Astrocyte (in vitro differentiated cells and primary cell): ENCODE measurements around the gene KSR2. TPM values are rescaled to one million over a fixed set of nuclear protein-coding genes. Genes with fewer than 3 reads are reported as not detected.

ENCODE experiments used
- DNase-seq: peaks from one replicate; pipeline ENCODE4 v3.0.0-alpha.2; 2010; ENCODE audit warnings: low read depth
- FAIRE-seq: peaks from 2 replicates; lab custom pipeline; 2011; peaks lifted over from hg19 to GRCh38; lab: Jason Lieb, UNC
- H2AFZ ChIP-seq: 2 replicates; pipeline ENCODE4 v1.6.0; 2012; ENCODE audit warnings: low read depth, low read length, inconsistent platforms
- H3K27ac ChIP-seq: 2 replicates; pipeline ENCODE4 v1.5.1; 2011; ENCODE audit warnings: low read depth, low read length, inconsistent platforms
- H3K27me3 ChIP-seq: 2 replicates; pipeline ENCODE4 v1.6.0; 2011; ENCODE audit warnings: low read length, inconsistent platforms; ENCODE audit not compliant: insufficient read depth
- H3K36me3 ChIP-seq: 2 replicates; pipeline ENCODE4 v1.5.1; 2011; ENCODE audit warnings: low read length, inconsistent platforms; ENCODE audit not compliant: insufficient read depth
- H3K4me1 ChIP-seq: 2 replicates; pipeline ENCODE4 v1.5.1; 2011; ENCODE audit warnings: low read length, inconsistent platforms; ENCODE audit not compliant: insufficient read depth
- H3K4me2 ChIP-seq: 2 replicates; pipeline ENCODE4 v1.6.0; 2012; ENCODE audit warnings: low read length, inconsistent platforms
- H3K4me3 ChIP-seq: 2 replicates; pipeline ENCODE4 v1.5.1; 2011; ENCODE audit warnings: low read depth, mild to moderate bottlenecking, low read length, inconsistent platforms; ENCODE audit not compliant: insufficient read depth
- H3K79me2 ChIP-seq: 2 replicates; pipeline ENCODE4 v1.6.0; 2012; ENCODE audit warnings: mild to moderate bottlenecking, low read length, inconsistent platforms; ENCODE audit not compliant: insufficient read depth
- H3K9ac ChIP-seq: 2 replicates; pipeline ENCODE4 v1.6.0; 2012; ENCODE audit warnings: mild to moderate bottlenecking, low read length, inconsistent platforms
- H3K9me3 ChIP-seq: 2 replicates; pipeline ENCODE4 v1.5.1; 2012; ENCODE audit warnings: low read depth, mild to moderate bottlenecking, low read length, inconsistent platforms; ENCODE audit not compliant: insufficient read depth
- H4K20me1 ChIP-seq: 2 replicates; pipeline ENCODE4 v1.6.0; 2012; ENCODE audit warnings: low read length, inconsistent platforms; ENCODE audit not compliant: insufficient read depth
- H3K27ac Mint-ChIP-seq: one replicate; pipeline ENCODE4 v1.8.0; 2021; ENCODE audit warnings: mild to moderate bottlenecking, mixed read lengths; ENCODE audit not compliant: unreplicated experiment
- H3K27me3 Mint-ChIP-seq: one replicate; pipeline ENCODE4 v1.8.0; 2021; ENCODE audit warnings: low read depth, mixed read lengths; ENCODE audit not compliant: unreplicated experiment
- H3K36me3 Mint-ChIP-seq: one replicate; pipeline ENCODE4 v1.8.0; 2021; ENCODE audit warnings: low read depth, mixed read lengths; ENCODE audit not compliant: unreplicated experiment
- H3K4me1 Mint-ChIP-seq: one replicate; pipeline ENCODE4 v1.8.0; 2021; ENCODE audit warnings: low read depth, mixed read lengths; ENCODE audit not compliant: unreplicated experiment
- H3K4me3 Mint-ChIP-seq: one replicate; pipeline ENCODE4 v1.8.0; 2021; ENCODE audit warnings: mild to moderate bottlenecking, moderate library complexity, mixed read lengths; ENCODE audit not compliant: unreplicated experiment
- H3K9me3 Mint-ChIP-seq: one replicate; pipeline ENCODE4 v1.8.0; 2021; ENCODE audit warnings: mild to moderate bottlenecking, mixed read lengths; ENCODE audit not compliant: unreplicated experiment
- EZH2 ChIP-seq: IDR thresholded peaks from 2 replicates; pipeline ENCODE4 v1.6.1; 2012; ENCODE audit warnings: mild to moderate bottlenecking, low read length, inconsistent platforms; ENCODE audit not compliant: insufficient read depth
- total RNA-seq: library from RNA; stranded (reverse); gene quantifications from 2 replicates; pipeline ENCODE4 v1.2.1, GENCODE V29; 2021
- TF ChIP-seq, protein P1 (sequence below): IDR thresholded peaks from 2 replicates; pipeline ENCODE4 v1.5.1; 2011; ENCODE audit warnings: low read depth, mild to moderate bottlenecking, inconsistent platforms, low read length, moderate library complexity; ENCODE audit not compliant: insufficient read depth

KSR2 gene
- total RNA-seq, 1 donor from 2014 or later: 0.98 TPM

DNA sequence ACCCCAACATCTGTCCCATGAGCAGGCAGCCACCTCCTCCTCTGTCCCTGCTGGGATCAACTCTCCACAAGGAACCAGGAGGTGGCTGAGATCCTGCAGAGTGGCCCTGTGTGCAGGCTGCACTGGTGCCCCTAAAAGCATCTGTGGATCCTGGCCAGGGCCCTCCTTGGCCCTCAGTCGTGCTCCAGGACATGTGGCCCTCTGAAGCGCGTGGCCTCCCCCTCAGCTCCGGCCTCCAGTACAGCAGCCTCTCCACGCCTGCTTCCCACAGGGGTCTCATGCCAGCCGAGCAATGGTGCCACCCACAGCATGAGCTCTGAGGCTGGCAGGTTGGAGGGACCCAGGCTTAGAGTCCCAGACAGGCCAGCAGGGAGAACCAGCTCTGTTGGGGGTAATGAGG, 530.0 kb downstream of the KSR2 start:
- Mint-ChIP-seq H3K27ac (no peak overlapping the region), H3K4me1 (no peaks in the 10 kb centered on the region), H3K27me3 (peaks cover 20% of the 10 kb centered on the region), H3K36me3 (no peaks in the 10 kb centered on the region), H3K9me3 (no peaks in the 10 kb centered on the region), H3K4me3 (no peak overlapping the region)
- DNase-seq (no peak), FAIRE-seq (no peak)
- H3K79me2 ChIP-seq: no peaks in the 10 kb centered on the region
- H3K36me3 ChIP-seq: no peaks in the 10 kb centered on the region
- H3K27me3 ChIP-seq: no peaks in the 10 kb centered on the region
- TF ChIP-seq, protein P1, sequence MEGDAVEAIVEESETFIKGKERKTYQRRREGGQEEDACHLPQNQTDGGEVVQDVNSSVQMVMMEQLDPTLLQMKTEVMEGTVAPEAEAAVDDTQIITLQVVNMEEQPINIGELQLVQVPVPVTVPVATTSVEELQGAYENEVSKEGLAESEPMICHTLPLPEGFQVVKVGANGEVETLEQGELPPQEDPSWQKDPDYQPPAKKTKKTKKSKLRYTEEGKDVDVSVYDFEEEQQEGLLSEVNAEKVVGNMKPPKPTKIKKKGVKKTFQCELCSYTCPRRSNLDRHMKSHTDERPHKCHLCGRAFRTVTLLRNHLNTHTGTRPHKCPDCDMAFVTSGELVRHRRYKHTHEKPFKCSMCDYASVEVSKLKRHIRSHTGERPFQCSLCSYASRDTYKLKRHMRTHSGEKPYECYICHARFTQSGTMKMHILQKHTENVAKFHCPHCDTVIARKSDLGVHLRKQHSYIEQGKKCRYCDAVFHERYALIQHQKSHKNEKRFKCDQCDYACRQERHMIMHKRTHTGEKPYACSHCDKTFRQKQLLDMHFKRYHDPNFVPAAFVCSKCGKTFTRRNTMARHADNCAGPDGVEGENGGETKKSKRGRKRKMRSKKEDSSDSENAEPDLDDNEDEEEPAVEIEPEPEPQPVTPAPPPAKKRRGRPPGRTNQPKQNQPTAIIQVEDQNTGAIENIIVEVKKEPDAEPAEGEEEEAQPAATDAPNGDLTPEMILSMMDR: no peak
- TF ChIP-seq EZH2: no peak
- H3K4me1 ChIP-seq: no peaks in the 10 kb centered on the region
- no peak overlapping the region for H3K27ac ChIP-seq
- peaks cover 8% of the 10 kb centered on the region for H3K9me3 ChIP-seq
- H3K4me2 ChIP-seq: no peak overlapping the region
- no peak overlapping the region for H3K9ac ChIP-seq
- no peaks in the 10 kb centered on the region for H4K20me1 ChIP-seq
- no peak overlapping the region for H2AFZ ChIP-seq
- no peak overlapping the region for H3K4me3 ChIP-seq

DNA sequence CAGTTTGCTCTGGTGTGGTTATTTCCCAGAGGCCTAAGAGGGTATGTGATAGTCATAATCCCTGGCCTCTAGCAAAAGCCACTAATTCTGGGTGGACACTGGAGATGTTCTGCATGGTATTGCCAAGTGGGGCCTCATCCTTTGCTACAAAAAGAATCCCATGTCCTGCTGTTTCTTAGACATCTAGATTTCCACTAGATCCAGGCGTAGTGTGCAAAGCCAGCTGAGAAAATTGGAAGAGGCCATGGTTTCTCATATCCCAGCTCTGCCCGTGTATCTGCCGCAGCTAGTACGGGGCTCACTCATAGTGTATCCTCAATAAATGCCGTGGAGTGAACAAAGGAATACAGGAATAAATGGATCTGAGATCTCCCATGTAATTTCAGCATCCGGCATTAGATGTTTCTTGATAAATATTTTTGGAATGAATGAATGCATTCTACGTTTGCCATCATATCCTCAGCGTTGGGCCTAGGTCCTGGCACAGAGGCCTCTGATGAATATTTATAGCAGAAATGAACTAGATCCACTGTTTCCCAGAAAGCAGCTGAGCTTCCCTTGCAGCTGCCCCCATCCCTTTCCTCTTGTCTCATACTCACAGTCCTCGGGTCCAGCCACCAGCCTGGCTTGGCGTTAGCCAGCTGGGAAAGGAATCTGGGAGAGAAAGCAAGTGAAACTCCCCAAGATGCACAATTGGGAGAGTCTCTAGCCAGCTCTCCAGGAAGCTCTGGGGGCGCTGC, 531.1 kb downstream of the KSR2 start:
- no peaks in the 10 kb centered on the region for H3K27me3 ChIP-seq
- no peaks in the 10 kb centered on the region for H3K9me3 Mint-ChIP-seq
- DNase-seq (no peak), FAIRE-seq (no peak)
- H3K4me2 ChIP-seq: no peak overlapping the region
- H2AFZ ChIP-seq: no peak overlapping the region
- H3K79me2 ChIP-seq: no peaks in the 10 kb centered on the region
- no peaks in the 10 kb centered on the region for H4K20me1 ChIP-seq
- peaks cover 18% of the 10 kb centered on the region for H3K27me3 Mint-ChIP-seq
- no peak overlapping the region for H3K27ac ChIP-seq
- no peak overlapping the region for H3K27ac Mint-ChIP-seq
- H3K4me3 Mint-ChIP-seq: no peak overlapping the region
- H3K9ac ChIP-seq: no peak overlapping the region
- peaks cover 15% of the 10 kb centered on the region for H3K9me3 ChIP-seq
- no peak overlapping the region for H3K4me3 ChIP-seq
- no peaks in the 10 kb centered on the region for H3K4me1 Mint-ChIP-seq
- no peaks in the 10 kb centered on the region for H3K36me3 Mint-ChIP-seq
- H3K4me1 ChIP-seq: no peaks in the 10 kb centered on the region
- TF ChIP-seq EZH2: no peak
- TF ChIP-seq, protein P1: no peak
- H3K36me3 ChIP-seq: no peaks in the 10 kb centered on the region

DNA sequence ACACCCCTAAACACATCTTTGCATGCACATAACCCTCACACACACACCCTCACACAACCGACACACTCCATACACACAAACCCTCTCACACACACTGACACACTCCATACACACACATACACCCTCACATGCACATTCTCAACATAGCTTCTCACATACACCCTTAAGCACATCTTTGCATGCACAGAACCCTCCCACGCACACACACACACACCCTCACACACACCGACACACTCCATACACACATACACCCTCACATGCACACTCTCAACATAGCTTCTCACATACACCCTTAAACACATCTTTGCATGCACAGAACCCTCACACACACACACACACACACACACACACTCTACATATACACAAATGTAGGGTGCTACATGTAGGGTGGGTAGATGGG, 534.9 kb downstream of the KSR2 start:
- Mint-ChIP-seq H3K4me1 (no peaks in the 10 kb centered on the region), H3K27ac (no peak overlapping the region), H3K9me3 (no peaks in the 10 kb centered on the region), H3K27me3 (peaks cover 11% of the 10 kb centered on the region), H3K36me3 (no peaks in the 10 kb centered on the region), H3K4me3 (no peak overlapping the region)
- Histone ChIP-seq H3K4me1 (no peaks in the 10 kb centered on the region), H3K4me3 (no peak overlapping the region), H3K27ac (no peak overlapping the region), H4K20me1 (no peaks in the 10 kb centered on the region), H3K36me3 (no peaks in the 10 kb centered on the region), H3K9me3 (peaks cover 15% of the 10 kb centered on the region), H3K27me3 (no peaks in the 10 kb centered on the region), H3K4me2 (no peak overlapping the region), H2AFZ (no peak overlapping the region), H3K9ac (no peak overlapping the region), H3K79me2 (no peaks in the 10 kb centered on the region)
- FAIRE-seq: no peak
- no peak for DNase-seq
- TF ChIP-seq, protein P1: no peak
- TF ChIP-seq EZH2: no peak
